WTC11 (cell line): ENCODE results near the gene FAM76A. TPM values are rescaled to one million over a fixed set of nuclear protein-coding genes. Genes with fewer than 3 reads are reported as not detected.

ENCODE experiments used
- ATAC-seq: fragments of 200-7000 bp; cut with Tn5 transposase; 2 replicates; pipeline ENCODE4 v1.10.0; 2021; ENCODE audit warnings: mild to moderate bottlenecking, moderate library complexity
- CTCF ChIA-PET: fragments of 300-600 bp; sonication (Branson Sonifier 250); formaldehyde crosslinking; loops from one replicate; lab custom pipeline; 2021; ENCODE audit warnings: antibody characterized with exemption; lab: Charles Lee
- POLR2A ChIA-PET: fragments of 350-600 bp; sonication (Branson Sonifier 250); formaldehyde crosslinking; loops from one replicate; lab custom pipeline; 2021; ENCODE audit warnings: antibody characterized with exemption; lab: Charles Lee
- DNase-seq: peaks from one replicate; pipeline ENCODE4 v3.0.0; 2021; ENCODE audit warnings: low spot score
- H3K27ac Mint-ChIP-seq: 2 replicates; pipeline ENCODE4 v1.8.0; 2021; ENCODE audit warnings: mixed read lengths
- H3K27me3 Mint-ChIP-seq: 2 replicates; pipeline ENCODE4 v1.8.0; 2021; ENCODE audit warnings: low read depth, mild to moderate bottlenecking, moderate library complexity, mixed read lengths
- H3K36me3 Mint-ChIP-seq: 2 replicates; pipeline ENCODE4 v1.8.0; 2021; ENCODE audit warnings: mixed read lengths
- H3K4me1 Mint-ChIP-seq: 2 replicates; pipeline ENCODE4 v1.8.0; 2022; ENCODE audit warnings: mixed read lengths
- H3K4me3 Mint-ChIP-seq: 2 replicates; pipeline ENCODE4 v1.8.0; 2021; ENCODE audit warnings: mild to moderate bottlenecking, moderate library complexity, mixed read lengths
- H3K9me3 Mint-ChIP-seq: 2 replicates; pipeline ENCODE4 v1.8.0; 2021; ENCODE audit warnings: mixed read lengths
- CREM ChIP-seq: sonication (generic); formaldehyde crosslinking; IDR thresholded peaks from 2 replicates; pipeline ENCODE4 v1.8.1; 2022; ENCODE audit warnings: mild to moderate bottlenecking, missing genetic modification reagents, moderate library complexity
- EMX1 ChIP-seq: fragments of 250-450 bp; sonication (Bioruptor Pico); IDR thresholded peaks from 2 replicates; pipeline ENCODE4 v1.8.0; 2021; ENCODE audit warnings: mild to moderate bottlenecking
- ESRRA ChIP-seq: sonication (generic); formaldehyde crosslinking; IDR thresholded peaks from 2 replicates; pipeline ENCODE4 v1.8.1; 2022; ENCODE audit warnings: mild to moderate bottlenecking, missing genetic modification reagents, borderline replicate concordance
- KAT7 ChIP-seq: sonication (generic); formaldehyde crosslinking; IDR thresholded peaks from 2 replicates; pipeline ENCODE4 v1.8.1; 2023; ENCODE audit warnings: missing genetic modification reagents, mild to moderate bottlenecking, borderline replicate concordance
- NFYB ChIP-seq: sonication (generic); formaldehyde crosslinking; conservative IDR thresholded peaks from 2 replicates; pipeline ENCODE4 v1.8.0; 2022; ENCODE audit warnings: low read depth, missing genetic modification reagents
- ZNF416 ChIP-seq: fragments of 250-450 bp; sonication (Bioruptor Pico); IDR thresholded peaks from 2 replicates; pipeline ENCODE4 v1.9.0; 2021; ENCODE audit warnings: mild to moderate bottlenecking, inconsistent platforms
- ZSCAN18 ChIP-seq: fragments of 250-450 bp; sonication (Bioruptor Pico); IDR thresholded peaks from 2 replicates; pipeline ENCODE4 v2.1.2; 2022; ENCODE audit warnings: mild to moderate bottlenecking, moderate library complexity
- total RNA-seq: library from RNA; stranded (reverse); gene quantifications from 3 replicates; pipeline ENCODE4 v1.2.3, GENCODE V29; 2021
- TF ChIP-seq, protein P1 (sequence below): sonication (generic); formaldehyde crosslinking; IDR thresholded peaks from 2 replicates; pipeline ENCODE4 v1.8.0; 2022; ENCODE audit warnings: mild to moderate bottlenecking, missing genetic modification reagents
- TF ChIP-seq, protein P2 (sequence below): sonication (generic); formaldehyde crosslinking; IDR thresholded peaks from 2 replicates; pipeline ENCODE4 v1.8.1; 2023; ENCODE audit warnings: mild to moderate bottlenecking, missing genetic modification reagents
- TF ChIP-seq, protein P3 (sequence below): sonication (generic); formaldehyde crosslinking; IDR thresholded peaks from 2 replicates; pipeline ENCODE4 v1.8.1; 2022; ENCODE audit warnings: mild to moderate bottlenecking, missing genetic modification reagents, moderate library complexity, borderline replicate concordance
- TF ChIP-seq, protein P4 (sequence below): fragments of 250-450 bp; sonication (Bioruptor Pico); IDR thresholded peaks from 2 replicates; pipeline ENCODE4 v1.9.0; 2021; ENCODE audit warnings: mild to moderate bottlenecking
- TF ChIP-seq, protein P5 (sequence below): sonication (generic); formaldehyde crosslinking; IDR thresholded peaks from 2 replicates; pipeline ENCODE4 v1.8.1; 2022; ENCODE audit warnings: low read depth, mild to moderate bottlenecking, moderate library complexity, missing genetic modification reagents, borderline replicate concordance
- TF ChIP-seq, protein P6 (sequence below): sonication (generic); formaldehyde crosslinking; IDR thresholded peaks from 2 replicates; pipeline ENCODE4 v1.8.1; 2023; ENCODE audit warnings: mild to moderate bottlenecking, missing genetic modification reagents, moderate library complexity
- TF ChIP-seq, protein P7 (sequence below): fragments of 250-450 bp; sonication (Bioruptor Pico); conservative IDR thresholded peaks from 2 replicates; pipeline ENCODE4 v1.9.0; 2021; ENCODE audit warnings: mild to moderate bottlenecking

Gene FAM76A
- total RNA-seq, 1 experiment from 2014 or later, result 14.5 TPM

DNA sequence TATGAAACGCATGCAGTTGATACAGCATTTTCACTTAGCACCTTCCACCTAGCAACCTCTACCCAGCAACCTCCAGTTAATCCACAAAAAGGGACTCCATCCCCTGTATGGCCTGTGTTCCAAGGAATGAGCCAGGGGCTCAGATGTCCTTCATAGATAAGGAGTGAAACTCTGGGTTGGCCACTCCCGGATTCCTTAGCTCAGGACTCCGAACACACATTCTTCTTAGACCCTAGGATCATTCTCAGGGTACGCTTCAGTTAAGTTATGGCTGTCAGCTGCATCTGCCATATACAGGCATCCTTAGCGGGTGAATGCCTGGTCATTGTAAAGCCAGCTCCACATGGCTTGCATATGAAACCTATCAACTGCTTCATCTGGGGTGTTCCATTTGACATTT lies 37.9 kb upstream of the FAM76A start (continued):
- TF ChIP-seq, protein P1, sequence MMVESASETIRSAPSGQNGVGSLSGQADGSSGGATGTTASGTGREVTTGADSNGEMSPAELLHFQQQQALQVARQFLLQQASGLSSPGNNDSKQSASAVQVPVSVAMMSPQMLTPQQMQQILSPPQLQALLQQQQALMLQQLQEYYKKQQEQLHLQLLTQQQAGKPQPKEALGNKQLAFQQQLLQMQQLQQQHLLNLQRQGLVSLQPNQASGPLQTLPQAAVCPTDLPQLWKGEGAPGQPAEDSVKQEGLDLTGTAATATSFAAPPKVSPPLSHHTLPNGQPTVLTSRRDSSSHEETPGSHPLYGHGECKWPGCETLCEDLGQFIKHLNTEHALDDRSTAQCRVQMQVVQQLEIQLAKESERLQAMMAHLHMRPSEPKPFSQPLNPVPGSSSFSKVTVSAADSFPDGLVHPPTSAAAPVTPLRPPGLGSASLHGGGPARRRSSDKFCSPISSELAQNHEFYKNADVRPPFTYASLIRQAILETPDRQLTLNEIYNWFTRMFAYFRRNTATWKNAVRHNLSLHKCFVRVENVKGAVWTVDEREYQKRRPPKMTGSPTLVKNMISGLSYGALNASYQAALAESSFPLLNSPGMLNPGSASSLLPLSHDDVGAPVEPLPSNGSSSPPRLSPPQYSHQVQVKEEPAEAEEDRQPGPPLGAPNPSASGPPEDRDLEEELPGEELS (CRISPR knock-in tag), result no peak
- no peak for TF ChIP-seq ZNF416
- TF ChIP-seq, protein P2, sequence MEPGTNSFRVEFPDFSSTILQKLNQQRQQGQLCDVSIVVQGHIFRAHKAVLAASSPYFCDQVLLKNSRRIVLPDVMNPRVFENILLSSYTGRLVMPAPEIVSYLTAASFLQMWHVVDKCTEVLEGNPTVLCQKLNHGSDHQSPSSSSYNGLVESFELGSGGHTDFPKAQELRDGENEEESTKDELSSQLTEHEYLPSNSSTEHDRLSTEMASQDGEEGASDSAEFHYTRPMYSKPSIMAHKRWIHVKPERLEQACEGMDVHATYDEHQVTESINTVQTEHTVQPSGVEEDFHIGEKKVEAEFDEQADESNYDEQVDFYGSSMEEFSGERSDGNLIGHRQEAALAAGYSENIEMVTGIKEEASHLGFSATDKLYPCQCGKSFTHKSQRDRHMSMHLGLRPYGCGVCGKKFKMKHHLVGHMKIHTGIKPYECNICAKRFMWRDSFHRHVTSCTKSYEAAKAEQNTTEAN (CRISPR knock-in tag), result no peak
- TF ChIP-seq, protein P3, sequence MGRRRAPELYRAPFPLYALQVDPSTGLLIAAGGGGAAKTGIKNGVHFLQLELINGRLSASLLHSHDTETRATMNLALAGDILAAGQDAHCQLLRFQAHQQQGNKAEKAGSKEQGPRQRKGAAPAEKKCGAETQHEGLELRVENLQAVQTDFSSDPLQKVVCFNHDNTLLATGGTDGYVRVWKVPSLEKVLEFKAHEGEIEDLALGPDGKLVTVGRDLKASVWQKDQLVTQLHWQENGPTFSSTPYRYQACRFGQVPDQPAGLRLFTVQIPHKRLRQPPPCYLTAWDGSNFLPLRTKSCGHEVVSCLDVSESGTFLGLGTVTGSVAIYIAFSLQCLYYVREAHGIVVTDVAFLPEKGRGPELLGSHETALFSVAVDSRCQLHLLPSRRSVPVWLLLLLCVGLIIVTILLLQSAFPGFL (CRISPR knock-in tag), result no peak

- ATAC-seq (no peak), DNase-seq (no peak)
- peak overlapping the region; percentile 2; the same call in 1 of the 2 replicates for H3K27ac Mint-ChIP-seq
- peaks cover 24% of the 10 kb centered on the region for H3K4me1 Mint-ChIP-seq
- CTCF ChIA-PET, result interaction anchor here (1.0 to 4.0 kb wide), 4 partner anchors 20 to 73 kb away, joined by 3 to 24 read pairs (median 5); partner anchors contain the start of gene FAM76A
- TF ChIP-seq, protein P4, sequence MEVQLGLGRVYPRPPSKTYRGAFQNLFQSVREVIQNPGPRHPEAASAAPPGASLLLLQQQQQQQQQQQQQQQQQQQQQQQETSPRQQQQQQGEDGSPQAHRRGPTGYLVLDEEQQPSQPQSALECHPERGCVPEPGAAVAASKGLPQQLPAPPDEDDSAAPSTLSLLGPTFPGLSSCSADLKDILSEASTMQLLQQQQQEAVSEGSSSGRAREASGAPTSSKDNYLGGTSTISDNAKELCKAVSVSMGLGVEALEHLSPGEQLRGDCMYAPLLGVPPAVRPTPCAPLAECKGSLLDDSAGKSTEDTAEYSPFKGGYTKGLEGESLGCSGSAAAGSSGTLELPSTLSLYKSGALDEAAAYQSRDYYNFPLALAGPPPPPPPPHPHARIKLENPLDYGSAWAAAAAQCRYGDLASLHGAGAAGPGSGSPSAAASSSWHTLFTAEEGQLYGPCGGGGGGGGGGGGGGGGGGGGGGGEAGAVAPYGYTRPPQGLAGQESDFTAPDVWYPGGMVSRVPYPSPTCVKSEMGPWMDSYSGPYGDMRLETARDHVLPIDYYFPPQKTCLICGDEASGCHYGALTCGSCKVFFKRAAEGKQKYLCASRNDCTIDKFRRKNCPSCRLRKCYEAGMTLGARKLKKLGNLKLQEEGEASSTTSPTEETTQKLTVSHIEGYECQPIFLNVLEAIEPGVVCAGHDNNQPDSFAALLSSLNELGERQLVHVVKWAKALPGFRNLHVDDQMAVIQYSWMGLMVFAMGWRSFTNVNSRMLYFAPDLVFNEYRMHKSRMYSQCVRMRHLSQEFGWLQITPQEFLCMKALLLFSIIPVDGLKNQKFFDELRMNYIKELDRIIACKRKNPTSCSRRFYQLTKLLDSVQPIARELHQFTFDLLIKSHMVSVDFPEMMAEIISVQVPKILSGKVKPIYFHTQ, result no peak
- no peak for TF ChIP-seq KAT7 (CRISPR knock-in tag)
- TF ChIP-seq CREM (CRISPR knock-in tag), result no peak
- no peak for TF ChIP-seq EMX1
- TF ChIP-seq, protein P5, sequence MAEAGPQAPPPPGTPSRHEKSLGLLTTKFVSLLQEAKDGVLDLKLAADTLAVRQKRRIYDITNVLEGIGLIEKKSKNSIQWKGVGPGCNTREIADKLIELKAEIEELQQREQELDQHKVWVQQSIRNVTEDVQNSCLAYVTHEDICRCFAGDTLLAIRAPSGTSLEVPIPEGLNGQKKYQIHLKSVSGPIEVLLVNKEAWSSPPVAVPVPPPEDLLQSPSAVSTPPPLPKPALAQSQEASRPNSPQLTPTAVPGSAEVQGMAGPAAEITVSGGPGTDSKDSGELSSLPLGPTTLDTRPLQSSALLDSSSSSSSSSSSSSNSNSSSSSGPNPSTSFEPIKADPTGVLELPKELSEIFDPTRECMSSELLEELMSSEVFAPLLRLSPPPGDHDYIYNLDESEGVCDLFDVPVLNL (CRISPR knock-in tag), result no peak
- no peak for TF ChIP-seq ZSCAN18
- TF ChIP-seq, protein P6, sequence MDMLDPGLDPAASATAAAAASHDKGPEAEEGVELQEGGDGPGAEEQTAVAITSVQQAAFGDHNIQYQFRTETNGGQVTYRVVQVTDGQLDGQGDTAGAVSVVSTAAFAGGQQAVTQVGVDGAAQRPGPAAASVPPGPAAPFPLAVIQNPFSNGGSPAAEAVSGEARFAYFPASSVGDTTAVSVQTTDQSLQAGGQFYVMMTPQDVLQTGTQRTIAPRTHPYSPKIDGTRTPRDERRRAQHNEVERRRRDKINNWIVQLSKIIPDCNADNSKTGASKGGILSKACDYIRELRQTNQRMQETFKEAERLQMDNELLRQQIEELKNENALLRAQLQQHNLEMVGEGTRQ (CRISPR knock-in tag), result no peak
- no peak for TF ChIP-seq NFYB
- no peak for TF ChIP-seq ESRRA (CRISPR knock-in tag)
- TF ChIP-seq, protein P7, sequence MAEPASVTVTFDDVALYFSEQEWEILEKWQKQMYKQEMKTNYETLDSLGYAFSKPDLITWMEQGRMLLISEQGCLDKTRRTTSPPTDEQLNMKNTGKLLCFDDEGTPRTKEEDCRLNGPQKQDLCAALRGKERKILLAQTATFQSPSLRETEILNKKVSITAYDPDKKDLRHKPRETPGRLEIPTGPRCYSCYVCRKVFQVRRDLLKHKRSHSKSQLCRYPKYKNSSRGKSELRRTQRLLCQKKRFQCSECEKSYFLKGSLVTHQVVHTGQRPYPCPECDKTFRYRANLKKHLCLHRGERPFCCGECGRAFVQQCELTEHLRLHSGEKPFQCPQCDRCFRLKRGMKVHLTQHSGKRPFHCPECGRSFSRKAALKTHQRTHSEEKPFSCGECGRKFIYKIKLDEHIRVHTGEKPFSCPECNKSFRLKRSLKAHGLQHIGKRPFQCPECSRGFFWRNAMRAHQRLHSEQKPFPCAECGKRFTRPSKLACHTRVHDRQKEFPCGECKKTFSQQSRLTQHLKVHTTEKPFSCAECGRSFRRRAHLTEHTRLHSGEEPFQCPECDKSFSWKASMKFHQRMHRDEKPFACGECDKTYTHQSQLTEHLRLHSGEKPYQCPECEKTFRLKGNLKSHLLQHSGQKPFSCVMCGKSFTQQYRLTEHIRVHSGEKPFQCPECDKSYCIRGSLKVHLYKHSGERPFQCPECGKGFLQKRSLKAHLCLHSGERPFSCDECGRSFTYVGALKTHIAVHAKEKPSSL, result no peak
- peaks cover 14% of the 10 kb centered on the region for H3K36me3 Mint-ChIP-seq
- no peak overlapping the region for H3K4me3 Mint-ChIP-seq
- H3K9me3 Mint-ChIP-seq, result peaks cover 31% of the 10 kb centered on the region
- POLR2A ChIA-PET, result no interaction called here
- H3K27me3 Mint-ChIP-seq, result peaks cover 3% of the 10 kb centered on the region; the same call in 1 of the 2 replicates
Observed at GRCh38 chr1:27689423-27690173, 36.2 kb upstream of the FAM76A start.
